KG1 (cell line): ENCODE results near the gene ERBB2.
A peak's percentile ranks its signal among the peaks of the same experiment; 100 is the strongest.
"Not testable (repeated sequence)": the region's sequence is repeated elsewhere in the genome, so short reads cannot be mapped to it uniquely, and the experiment has no call there.

Experiments used
- DNase-seq: peaks from one replicate; lab custom pipeline; 2025; lab: John Stamatoyannopoulos, UW

Gene ERBB2

DNA sequence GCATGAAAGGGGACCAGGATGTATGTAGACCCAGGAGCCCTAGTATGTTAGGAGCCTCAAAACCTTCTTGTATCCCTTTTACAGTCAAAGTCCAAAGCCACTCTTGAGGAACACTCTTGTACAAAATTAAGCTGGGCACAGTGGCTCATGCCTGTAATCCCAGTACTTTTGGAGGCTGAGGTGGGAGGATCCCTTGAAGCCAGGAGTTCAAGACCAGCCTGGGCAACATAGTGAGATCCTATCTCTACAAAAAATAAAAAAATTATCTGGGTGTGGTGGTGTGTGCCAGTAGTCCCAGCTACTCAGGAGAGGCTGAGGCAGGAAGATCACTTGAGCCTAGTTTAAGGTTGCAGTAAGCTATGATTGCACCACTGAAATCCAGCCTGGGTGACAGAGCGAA lies 26.1 kb downstream of the ERBB2 start:
- not testable (repeated sequence) for DNase-seq

GRCh38 chr17:39726617-39727016 lies 26.8 kb downstream of the ERBB2 start:
- DNase-seq: no peak

DNA sequence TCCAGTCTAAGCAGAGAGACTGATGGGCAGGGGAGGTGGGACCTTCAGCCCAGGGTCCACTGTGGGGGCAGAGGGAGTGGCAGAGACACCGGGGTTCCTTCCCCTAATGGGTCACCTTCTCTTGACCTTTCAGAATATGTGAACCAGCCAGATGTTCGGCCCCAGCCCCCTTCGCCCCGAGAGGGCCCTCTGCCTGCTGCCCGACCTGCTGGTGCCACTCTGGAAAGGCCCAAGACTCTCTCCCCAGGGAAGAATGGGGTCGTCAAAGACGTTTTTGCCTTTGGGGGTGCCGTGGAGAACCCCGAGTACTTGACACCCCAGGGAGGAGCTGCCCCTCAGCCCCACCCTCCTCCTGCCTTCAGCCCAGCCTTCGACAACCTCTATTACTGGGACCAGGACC lies 27.7 kb downstream of the ERBB2 start:
- no peak for DNase-seq

DNA sequence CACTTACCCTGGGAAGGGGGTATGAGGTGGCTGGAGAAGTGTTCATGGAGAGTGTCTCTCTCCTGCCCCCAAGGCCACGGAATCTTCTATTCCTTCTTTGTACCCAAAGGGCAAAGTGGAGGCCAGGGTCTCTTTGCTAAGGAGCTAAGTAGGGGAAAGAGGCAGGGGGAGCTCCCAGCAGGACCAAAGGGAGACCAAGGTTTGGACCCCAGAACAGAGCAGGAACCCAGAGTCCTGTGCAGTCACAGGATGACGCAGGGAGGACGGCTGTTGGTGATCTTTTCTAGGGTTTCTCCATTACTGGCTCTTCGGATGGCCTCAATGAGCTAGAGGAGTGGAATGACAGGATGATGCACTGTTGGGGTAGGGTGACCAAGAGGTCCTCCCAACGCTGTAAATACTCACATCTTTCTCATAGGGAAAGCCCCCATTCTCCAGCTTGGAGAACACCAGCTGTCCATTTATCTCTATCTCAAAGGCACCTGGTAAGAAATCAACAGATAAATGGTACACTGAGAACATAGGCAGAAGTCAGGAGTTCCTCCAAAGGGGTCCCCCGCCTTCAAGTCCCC lies 29.5 kb downstream of the ERBB2 start:
- DNase-seq: no peak

GRCh38 chr17:39730095-39730921 lies 30.4 kb downstream of the ERBB2 start, which contains the start of gene MIEN1:
Gene MIEN1, minus strand, starts transcription at chr17:39730532. Its CDS starts 37 bp downstream, at chr17:39730495.
- peak; percentile 52 for DNase-seq

- no peak for DNase-seq
Observed at GRCh38 chr17:39732586-39732985, 32.7 kb downstream of the ERBB2 start.

- DNase-seq: no peak
Observed at GRCh38 chr17:39735882-39736281, 36.0 kb downstream of the ERBB2 start.

DNA sequence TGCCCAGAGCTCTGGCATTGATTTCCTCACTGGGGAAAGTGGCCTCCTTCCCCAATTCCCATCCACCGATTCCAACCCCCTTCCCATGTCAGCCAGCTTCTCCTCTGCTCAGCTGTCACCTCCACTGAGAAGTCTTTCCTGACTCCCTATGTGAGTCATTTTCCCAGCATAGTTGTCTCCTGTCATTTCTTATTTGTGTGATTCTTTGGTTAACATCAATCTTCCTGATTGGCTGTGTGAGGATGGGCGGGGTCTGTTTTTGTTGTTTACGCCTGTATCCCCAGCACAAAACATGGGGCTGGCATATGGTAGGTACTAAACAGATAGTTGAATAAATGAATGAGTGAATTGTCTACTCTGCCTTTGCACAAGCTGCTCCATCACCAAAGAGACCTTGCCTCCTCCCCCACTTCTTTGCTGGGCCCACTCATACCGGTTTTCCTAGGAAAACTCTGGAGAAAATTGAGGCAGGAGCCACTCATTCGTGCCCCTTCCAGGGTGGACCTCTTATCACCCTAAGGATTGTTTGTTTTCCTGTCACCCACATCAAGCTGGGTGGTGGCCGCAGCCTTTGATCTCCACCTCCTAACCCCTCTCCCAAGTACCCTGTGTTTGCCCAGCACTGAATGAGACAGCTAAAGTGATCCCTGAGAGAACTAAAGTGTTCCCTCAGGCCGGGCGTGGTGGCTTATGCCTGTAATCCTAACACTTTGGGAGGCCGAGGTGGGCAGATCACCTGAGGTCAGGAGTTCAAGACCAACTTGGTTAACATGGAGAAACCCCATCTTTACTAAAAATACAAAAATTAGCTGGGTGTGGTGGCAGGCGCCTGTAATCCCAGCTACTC lies 36.7 kb downstream of the ERBB2 start:
- DNase-seq: no peak

DNA sequence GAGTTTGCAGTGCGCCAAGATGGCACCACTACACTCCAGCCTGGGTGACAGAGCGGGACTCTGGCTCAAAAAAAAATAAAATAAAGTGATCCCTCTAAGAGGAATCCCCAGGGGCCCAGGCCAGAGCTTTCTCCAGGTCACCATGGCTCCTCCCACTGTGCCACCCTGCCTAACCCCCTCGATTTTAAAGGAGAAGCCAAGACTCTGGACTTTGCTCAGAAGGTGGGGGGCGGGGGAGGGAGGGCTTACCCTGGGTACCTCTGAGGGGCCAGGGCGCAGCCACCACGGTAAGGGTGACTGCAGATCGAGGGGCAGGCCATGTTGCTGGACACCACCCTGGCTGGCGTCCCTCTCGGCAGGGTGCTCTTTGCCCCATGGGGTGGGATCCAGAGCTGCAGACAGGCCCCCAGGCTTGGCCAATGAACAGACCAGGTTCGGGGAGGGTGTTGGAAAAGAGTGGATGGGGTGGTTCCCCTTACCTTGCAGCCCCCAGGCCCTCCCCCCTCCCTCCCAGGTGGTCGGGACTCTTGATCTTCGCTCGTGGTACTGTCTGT lies 37.4 kb downstream of the ERBB2 start:
- DNase-seq: no peak

DNA sequence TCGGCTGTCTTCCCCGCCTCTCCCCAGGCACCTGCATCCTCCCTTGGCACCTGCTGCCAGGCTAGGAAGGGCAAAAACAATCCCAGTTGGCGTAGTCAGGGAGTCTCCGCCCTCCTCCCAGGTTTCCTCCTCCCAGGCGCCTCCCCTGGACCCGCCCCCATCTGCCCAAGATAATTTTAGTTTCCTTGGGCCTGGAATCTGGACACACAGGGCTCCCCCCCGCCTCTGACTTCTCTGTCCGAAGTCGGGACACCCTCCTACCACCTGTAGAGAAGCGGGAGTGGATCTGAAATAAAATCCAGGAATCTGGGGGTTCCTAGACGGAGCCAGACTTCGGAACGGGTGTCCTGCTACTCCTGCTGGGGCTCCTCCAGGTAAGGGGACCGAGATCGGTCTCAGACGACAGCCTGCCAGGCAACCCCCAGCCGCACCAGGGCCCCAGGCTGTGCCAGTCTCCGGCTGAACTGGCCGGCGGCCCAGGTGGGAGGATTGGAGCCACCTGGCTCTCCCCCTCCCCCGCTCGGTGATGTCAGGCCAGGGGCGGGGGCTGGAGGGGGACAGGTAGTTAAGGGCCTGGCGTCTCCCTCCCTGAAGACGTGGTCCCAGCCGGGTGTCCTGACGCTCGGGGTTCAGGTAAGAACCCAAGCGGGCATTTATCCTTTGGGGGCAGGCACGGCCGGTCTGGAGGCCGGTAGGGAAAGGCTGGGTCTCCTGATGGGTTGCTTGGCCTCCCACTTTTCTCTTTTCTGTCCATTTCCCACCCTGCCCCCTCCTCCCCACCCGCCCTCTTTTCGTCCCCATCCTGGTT lies 38.1 kb downstream of the ERBB2 start, which contains the start of gene GRB7:
Gene GRB7, plus strand, starts transcription at position 179 of the 808 bp plus-strand sequence. CDS start 4,364 bp downstream, outside the sequence.
- no peak for DNase-seq

GRCh38 chr17:39738568-39738901 lies 38.7 kb downstream of the ERBB2 start:
- DNase-seq: no peak

GRCh38 chr17:39738983-39739884 lies 39.4 kb downstream of the ERBB2 start:
- no peak for DNase-seq

DNA sequence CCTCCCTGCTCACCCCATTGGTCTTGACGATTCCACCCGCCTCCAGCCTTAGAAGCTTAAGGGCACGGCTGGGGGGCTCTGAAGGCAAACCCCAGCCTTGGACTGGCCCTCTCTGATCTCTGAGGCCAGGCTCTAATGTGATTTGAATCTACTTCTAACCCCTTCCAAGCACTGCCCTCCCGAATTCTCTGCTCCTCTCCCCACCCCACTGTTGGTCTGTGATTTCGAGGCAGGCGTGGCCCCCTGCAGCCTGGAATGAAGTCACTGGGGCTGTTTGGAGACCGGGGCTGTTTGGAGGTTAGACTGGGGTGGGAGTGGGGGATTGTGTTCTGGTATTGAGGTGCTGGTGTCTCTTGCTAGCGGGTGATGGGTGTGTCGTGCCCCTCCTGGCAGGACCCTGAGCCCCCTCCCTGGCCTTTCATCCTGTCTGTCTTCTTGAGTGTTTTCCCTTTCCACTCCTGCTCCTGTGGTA lies 40.1 kb downstream of the ERBB2 start:
- DNase-seq: no peak

DNA sequence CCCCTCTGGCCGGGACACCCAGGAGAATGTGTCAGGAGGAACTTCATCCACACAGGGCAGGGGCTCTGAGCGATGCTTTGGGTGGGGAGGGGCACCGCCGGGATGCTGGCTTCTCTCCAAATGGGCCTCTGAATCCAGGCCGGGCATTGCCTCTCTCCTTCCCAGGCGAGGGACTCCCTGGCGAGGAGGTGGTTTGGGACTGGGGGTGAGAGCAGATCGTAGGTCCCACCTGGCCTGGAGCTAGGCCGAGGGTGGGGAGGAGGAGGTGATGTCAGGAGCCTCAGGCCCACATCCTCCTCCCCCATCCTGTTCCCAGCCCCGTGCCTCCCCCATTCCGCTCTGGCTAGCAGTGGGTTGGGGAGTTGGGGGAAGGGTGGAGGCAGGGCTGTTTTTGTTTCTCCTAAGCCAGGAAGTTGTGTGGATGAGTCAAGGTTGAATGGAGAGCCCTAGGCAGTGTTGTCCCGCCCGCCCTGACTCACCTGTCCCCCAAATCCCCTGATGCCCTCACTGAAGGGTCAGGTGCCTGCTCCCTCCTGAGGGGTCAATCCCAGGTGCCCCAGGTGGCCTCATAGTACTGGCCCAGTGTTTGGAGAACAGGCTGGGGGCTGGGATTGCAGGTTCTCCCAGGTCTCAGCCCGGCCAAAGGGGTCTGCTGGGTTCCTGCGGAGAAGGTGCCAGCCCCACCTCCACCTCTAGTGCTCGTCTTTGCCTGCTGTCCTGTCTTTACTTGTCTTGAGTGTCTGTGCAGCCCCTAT lies 40.7 kb downstream of the ERBB2 start:
- no peak for DNase-seq

DNA sequence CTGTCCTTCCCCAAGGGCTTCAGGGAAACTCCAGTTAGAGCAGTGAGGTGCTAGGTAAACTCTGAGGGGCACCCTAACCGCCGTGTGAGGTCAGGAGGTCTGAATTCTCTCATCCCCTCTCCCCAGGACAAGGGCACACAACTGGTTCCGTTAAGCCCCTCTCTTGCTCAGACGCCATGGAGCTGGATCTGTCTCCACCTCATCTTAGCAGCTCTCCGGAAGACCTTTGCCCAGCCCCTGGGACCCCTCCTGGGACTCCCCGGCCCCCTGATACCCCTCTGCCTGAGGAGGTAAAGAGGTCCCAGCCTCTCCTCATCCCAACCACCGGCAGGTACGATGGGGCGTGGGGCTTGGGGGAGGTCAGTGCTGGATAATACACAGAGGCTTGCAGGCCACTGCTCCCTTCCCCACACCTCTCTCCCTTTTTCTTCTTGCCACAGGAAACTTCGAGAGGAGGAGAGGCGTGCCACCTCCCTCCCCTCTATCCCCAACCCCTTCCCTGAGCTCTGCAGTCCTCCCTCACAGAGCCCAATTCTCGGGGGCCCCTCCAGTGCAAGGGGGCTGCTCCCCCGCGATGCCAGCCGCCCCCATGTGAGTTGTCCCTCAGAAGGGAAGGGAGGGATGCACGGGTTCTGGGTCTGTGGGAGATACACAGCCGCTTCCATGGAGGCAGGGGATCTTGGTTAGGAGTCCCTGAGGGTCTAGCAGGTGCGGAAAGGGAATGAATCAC lies 42.4 kb downstream of the ERBB2 start:
- no peak for DNase-seq

GRCh38 chr17:39742856-39743436 lies 43.1 kb downstream of the ERBB2 start:
- DNase-seq: no peak

GRCh38 chr17:39744075-39744835 lies 44.4 kb downstream of the ERBB2 start:
- DNase-seq: no peak

GRCh38 chr17:39744836-39745215 lies 45.0 kb downstream of the ERBB2 start:
- no peak for DNase-seq
